ENCODE data around the gene CASP12.

The CASP12 gene

GRCh38 chr11:104876324-104876723 is 21.9 kb downstream of the CASP12 start:
- TF ChIP-seq CTCF (conservative IDR thresholded peaks at IDR 0.05; ENCODE audit: low read depth, low read length), result no peak
- DNase-seq (ENCODE audit: low read depth), result no peak
- no peak overlapping the region for H3K4me3 ChIP-seq (ENCODE audit: low read depth, low read length)

GRCh38 chr11:104873252-104873651 is 25.0 kb downstream of the CASP12 start:
- H3K4me3 ChIP-seq (ENCODE audit: low read depth, low read length), result no peak overlapping the region
- TF ChIP-seq CTCF (conservative IDR thresholded peaks at IDR 0.05; ENCODE audit: low read depth, low read length), result no peak
- DNase-seq (ENCODE audit: low read depth), result no peak

GRCh38 chr11:104872393-104872792 is 25.9 kb downstream of the CASP12 start:
- H3K4me3 ChIP-seq (ENCODE audit: low read depth, low read length), result no peak overlapping the region
- TF ChIP-seq CTCF (conservative IDR thresholded peaks at IDR 0.05; ENCODE audit: low read depth, low read length), result no peak
- no peak for DNase-seq (ENCODE audit: low read depth)

- no peak overlapping the region for H3K4me3 ChIP-seq (ENCODE audit: low read depth, low read length)
- no peak for TF ChIP-seq CTCF (conservative IDR thresholded peaks at IDR 0.05; ENCODE audit: low read depth, low read length)
- peak; percentile 59 for DNase-seq (ENCODE audit: low read depth)
Observed at GRCh38 chr11:104870910-104871309, 27.4 kb downstream of the CASP12 start.

- no peak overlapping the region for H3K4me3 ChIP-seq (ENCODE audit: low read depth, low read length)
- DNase-seq (ENCODE audit: low read depth), result no peak
- TF ChIP-seq CTCF (conservative IDR thresholded peaks at IDR 0.05; ENCODE audit: low read depth, low read length), result no peak
Observed at GRCh38 chr11:104866815-104867214, 31.4 kb downstream of the CASP12 start.

- TF ChIP-seq CTCF (conservative IDR thresholded peaks at IDR 0.05; ENCODE audit: low read depth, low read length), result no peak
- H3K4me3 ChIP-seq (ENCODE audit: low read depth, low read length), result no peak overlapping the region
- no peak for DNase-seq (ENCODE audit: low read depth)
Observed at GRCh38 chr11:104858882-104859775, 39.1 kb downstream of the CASP12 start.

- no peak for TF ChIP-seq CTCF (conservative IDR thresholded peaks at IDR 0.05; ENCODE audit: low read depth, low read length)
Observed at GRCh38 chr11:104856607-104857006, 41.7 kb downstream of the CASP12 start.

More at GRCh38 chr11:104856607-104857006, 41.7 kb downstream of the CASP12 start:
- H3K4me3 ChIP-seq (ENCODE audit: low read depth, low read length), result no peak overlapping the region
- no peak for DNase-seq (ENCODE audit: low read depth)
